HG02588 (cell line): ENCODE measurements around the gene LRP1-AS.

Experiments
- ATAC-seq: cut with Tn5 transposase; IDR thresholded peaks from one replicate; pipeline ENCODE4 v1.9.1; 2021; ENCODE audit warnings: mild to moderate bottlenecking, moderate library complexity; ENCODE audit not compliant: unreplicated experiment

The LRP1-AS gene

DNA sequence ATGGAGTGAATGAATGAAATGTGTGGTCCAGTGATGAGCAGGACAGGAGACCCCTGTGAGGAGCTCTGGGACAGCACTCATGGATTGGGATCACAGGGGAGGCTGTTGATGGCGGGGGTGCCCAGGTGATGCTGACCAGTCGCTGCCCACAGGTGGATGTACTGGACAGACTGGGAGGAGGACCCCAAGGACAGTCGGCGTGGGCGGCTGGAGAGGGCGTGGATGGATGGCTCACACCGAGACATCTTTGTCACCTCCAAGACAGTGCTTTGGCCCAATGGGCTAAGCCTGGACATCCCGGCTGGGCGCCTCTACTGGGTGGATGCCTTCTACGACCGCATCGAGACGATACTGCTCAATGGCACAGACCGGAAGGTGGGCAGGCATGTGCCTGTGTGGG, 13.3 kb upstream of the LRP1-AS start:
- ATAC-seq = no peak

DNA sequence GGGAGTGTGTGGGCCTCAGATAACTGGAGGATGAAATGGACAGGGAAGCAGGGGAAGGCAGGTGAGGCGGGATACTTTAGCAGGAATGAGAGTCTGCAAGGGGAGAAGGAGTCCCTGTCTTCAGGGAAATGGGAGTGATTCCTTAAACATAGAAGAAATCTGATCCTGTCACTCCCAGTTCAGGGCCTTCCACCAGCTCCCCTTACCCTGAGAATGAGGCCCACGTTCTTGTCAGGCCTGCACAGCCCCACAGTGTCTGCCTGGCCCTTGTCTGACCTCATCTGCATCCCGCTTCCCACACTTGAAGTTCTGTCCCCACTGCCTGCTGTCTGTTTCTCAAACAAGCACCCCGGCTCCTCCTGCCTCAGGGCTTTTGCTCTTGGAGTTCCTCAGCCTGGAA, 12.6 kb upstream of the LRP1-AS start:
- no peak for ATAC-seq

DNA sequence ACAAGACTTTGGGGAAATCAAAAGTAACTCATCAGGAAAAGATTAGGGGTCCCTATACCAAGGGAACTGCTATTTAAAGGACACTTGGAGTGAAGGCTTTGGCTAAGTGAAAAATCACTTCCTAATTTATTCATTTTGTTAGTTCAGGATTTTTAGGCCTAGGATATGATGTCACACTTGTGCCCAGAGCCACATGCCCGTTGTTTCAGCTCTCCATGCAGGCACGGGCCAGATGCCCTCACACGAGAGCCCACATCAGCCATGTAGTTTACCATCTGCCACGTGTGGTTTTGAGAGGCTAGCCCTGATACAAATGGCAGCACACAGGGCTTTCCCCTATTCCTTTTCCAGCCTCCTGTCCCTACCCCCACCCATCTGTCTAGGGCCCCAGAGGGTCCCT, 11.9 kb upstream of the LRP1-AS start:
- ATAC-seq = no peak

DNA sequence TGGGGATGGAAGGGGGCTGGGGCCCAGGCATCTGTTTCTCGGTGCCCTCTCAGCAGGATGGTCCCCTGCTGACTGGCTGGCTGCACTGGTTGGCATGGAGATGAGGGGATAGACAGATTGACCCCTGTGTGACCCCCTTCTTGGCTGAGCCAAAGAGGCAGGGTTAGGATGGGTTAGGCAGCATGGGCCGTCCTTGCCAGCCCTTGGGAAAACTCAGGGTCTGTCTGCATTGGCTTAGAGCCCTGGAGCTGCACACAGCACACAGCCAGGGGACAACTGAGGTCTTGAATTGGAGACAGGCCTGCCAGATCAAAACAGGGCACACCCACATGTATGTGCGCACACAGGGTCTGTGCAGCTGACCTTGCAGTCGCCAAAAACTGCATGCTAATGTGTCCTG, 11.2 kb upstream of the LRP1-AS start:
- no peak for ATAC-seq

DNA sequence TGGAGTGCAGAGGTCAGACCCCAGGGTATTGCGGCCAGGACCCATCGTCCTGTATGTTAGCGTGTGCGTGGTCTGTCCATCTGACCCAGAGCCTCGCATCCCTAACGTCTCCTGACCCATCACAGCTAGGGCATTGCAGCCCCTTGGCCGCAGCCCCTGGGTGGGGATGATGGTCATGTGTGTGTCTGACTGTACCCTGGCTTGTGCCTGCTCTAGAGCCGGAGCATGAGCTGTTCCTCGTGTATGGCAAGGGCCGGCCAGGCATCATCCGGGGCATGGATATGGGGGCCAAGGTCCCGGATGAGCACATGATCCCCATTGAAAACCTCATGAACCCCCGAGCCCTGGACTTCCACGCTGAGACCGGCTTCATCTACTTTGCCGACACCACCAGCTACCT, 10.8 kb upstream of the LRP1-AS start:
- ATAC-seq = no peak

DNA sequence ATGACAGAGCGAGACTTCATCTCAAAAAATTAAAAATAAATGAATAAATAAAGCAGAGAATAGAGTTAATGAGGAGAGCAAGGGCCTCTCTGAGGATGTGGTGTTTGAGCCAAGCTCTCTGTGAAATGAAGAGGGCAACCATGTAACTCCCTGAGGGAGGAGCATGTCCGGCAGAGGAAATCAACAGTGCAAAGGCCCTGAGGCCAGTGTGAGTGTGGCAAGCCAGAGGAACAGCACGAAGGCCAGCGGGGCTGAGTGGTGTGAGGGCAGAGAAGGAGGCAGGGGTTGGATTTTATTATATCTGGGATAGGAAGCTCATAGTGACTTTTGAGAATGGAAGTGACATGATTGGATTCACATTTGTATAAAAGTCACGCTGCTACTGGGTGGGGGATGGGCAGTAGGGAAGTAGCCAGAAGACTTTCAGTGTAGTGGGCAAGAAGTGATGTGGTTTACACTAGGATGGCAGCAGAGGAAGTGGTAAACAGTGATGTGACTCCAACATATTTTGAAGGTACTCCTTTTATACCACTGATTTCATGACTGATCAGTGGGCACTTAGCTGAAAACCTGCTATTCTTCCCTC, 10.3 kb upstream of the LRP1-AS start:
- no peak for ATAC-seq

DNA sequence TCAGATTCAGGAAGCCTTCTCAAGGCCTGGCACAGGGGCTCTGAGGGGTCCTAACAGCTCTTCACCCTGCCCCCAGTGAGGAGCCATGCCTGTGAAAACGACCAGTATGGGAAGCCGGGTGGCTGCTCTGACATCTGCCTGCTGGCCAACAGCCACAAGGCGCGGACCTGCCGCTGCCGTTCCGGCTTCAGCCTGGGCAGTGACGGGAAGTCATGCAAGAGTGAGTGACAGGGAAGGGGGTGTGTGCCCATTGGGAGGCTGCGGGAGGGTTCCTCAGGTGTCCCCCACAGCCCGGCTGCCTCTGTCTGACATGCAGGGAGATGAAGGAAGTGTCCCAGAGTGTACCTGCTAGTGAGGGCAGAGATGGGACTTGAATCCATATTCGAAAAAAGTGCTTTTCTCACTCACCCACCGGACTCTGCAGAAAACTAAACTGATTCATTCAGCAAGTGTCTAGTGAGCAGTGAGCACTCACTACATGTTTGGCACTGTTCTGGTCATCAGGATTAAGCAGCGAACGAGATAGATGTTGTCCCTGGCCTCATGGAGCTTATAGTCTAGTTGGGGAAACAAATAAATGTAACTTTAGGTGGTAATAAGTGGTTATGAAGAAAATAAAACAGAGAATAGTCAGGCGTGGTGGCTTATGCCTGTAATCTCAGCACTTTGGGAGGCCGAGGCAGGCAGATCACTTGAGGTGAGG, 9.4 kb upstream of the LRP1-AS start:
- no peak for ATAC-seq

DNA sequence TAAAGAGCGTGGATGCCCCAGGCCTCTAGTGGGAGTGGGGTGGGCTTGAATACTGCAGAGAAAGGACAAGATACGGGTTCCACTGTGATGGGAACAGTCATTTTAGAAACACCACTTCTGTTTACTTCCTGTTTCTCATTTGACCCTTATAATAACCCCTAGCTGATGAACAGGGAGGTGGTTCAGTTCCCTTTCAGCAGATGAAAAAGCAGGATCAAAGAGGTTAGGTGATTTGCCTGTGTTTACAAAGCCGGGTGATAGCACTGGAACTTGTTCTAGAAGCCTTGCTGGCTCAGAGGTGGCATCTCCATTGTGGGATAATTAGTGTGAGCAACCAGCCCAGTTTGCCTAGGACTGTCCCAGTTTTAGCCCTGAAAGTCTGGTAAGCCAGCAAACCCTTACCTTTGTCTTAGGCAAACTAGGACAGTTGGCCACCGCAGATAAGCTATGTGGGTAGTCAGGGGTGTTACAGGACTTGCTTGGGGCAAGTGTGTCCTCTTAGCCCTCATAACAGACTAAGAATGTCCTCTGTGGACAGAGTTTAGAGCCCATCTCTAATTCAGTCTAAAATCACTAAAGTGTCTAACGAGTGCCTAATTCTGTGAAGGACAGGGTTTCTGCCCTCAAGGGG, 7.5 kb upstream of the LRP1-AS start:
- no peak for ATAC-seq

DNA sequence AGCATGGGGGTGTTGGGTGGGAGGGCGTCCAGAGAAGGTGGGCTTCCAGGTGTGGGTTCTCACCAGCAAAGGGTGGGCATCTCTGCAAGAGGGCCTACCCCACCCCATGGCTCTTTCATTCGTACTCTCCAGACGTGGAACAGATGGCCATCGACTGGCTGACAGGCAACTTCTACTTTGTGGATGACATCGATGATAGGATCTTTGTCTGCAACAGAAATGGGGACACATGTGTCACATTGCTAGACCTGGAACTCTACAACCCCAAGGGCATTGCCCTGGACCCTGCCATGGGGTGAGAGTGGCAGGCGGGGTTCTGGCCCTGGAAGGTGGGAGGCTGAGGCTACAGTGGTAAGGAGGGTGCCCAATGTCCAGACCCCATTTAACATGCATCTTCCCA, 6.7 kb upstream of the LRP1-AS start:
- no peak for ATAC-seq

DNA sequence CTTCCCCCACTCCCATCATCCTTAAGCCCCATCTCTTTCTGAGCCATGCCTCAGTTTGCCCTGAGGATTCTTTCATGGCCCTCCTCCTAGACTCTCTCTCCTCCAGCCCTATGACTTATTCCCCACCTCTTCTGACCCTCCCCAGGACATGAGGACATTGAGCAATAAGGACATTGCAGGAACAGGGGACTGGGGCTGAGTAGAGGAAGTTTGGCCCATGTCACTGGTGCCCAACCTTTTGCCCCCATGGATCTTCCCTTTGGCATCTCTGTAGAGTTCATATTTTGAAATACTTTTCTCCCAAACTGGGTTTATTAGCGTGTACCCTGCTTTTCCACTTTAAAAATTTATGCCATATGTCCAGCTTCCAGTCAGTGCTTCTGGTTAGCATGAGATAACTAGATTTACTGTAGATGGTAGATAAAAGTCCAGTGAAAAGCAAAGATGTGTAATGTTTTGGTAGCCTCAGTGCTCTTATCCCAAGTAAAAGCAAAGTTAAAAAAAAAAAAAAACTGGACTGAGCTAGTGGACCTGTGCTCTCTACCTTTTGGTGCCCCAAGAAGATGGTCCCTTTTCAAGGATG, 6.1 kb upstream of the LRP1-AS start:
- ATAC-seq = no peak

DNA sequence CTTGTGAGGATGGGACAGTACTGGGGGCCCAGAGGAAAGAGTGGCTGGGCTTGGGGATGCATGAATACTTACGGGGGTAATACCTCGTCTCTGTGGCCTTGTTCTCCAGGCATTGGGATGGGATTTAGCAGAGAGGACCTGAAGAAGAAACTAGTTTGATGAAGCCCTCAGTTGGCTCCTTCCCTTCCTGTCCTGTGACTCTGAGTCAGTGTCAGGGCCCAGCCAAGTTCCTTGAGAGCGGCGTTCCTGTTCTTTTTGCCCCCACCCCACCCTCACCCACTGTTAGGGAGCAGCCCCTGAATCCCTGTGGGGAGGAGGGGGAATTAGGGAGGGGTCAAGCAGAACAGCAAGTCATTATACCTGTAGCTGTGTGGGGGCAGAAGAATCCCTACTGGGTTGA, 5.2 kb upstream of the LRP1-AS start:
- no peak for ATAC-seq

DNA sequence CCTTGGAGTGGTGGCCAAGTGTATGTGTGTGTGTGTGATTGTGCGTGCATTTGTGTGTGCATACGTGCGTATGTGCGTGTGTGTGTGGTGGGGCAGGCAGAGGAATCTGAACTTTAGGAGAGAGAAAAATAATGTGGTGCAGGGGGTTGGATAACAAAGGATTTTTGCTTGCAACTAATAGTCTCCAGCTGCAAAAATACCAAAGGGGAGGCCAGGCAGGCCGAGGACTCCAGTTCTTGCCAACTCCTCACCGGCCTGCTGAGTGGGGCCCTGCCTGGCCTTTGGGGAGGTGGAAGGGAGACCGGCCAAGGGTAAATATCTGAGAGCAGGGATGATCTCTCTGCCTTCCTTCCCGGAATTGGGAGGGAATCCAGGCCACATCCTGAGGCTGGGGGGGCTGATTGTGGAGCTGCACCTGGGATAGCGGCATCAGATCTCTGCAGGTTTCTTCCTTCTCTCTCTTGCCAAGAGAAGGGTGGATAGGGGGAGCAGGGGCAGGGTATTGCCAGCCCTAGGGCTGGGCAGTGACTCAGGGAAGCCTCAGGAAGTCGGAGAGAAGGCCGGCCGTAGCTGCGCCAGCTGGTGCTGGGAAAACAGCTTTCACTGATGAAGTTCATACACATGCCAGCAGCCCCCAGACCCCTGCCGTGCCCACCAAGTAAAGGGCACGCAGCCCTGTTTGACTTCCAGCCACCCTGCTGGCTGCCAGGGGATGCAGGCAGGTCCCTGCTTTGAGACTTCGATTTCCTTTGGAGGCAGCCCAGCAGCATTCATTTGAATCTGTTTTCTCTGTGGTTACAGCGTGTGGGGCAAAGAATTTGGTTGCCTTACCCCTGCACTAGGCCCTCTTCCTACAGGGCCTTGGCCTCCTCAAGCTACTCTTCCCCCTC, 4.6 kb upstream of the LRP1-AS start:
- ATAC-seq = no peak

DNA sequence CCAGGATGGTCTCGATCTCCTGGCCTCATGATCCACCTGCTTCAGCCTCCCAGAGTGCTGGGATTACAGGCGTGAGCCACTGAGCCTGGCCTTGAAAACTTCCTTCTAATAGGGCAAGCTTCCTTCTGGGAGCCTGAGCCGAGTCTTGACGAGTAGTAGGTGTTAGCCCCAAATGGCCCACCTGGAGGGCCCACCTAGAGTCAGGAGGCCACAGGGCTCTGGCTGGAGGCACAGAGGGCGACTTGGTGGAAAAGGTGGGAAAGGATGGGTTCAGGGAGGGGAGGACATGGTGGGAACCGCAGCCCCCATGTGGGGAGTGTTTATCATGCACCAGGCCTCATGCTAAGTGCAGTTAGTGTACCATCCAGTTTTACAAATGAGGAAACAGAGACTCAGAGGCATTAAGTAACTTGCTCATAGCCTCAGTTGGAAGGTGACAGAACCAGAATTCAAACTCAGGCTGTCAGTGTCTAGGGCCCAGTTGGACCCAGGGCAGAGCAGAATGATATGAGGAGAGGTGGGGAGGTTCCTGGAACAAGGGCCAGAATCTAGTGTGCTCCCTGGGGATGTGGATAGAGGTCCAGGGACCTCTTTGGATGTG, 3.1 kb upstream of the LRP1-AS start:
- no peak for ATAC-seq

DNA sequence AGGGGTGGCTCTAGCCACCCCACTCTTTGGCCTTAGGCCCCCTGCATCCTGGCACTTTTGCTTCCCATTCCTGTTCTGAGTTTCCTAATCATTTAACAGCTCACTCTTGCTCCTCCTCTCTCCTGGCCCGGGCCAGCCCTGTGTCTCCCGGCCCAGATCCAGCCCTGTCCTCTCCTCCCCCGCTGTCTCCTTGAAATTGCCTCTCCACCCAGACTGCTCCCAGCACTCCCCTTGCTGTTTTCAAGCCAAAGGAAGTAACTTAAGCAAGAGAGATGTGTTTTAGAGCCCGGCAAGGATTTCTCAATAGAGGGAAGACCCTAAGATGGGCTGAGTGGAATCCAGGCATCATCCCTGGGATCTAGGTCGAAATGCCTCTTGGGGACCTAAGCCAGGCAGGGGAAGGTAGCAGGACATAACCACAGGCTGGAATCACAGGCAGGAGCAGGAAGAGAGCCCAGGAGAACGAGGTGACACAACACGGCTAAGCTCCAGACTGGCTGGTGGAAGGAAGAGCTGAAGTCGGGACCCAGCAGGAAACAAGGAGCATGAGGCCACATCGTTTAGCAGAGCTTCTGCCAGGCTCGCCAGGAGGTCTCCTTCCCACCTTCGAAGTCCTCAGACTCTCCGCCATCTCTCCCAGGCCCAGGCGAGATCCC, 2.0 kb upstream of the LRP1-AS start:
- ATAC-seq = no peak

DNA sequence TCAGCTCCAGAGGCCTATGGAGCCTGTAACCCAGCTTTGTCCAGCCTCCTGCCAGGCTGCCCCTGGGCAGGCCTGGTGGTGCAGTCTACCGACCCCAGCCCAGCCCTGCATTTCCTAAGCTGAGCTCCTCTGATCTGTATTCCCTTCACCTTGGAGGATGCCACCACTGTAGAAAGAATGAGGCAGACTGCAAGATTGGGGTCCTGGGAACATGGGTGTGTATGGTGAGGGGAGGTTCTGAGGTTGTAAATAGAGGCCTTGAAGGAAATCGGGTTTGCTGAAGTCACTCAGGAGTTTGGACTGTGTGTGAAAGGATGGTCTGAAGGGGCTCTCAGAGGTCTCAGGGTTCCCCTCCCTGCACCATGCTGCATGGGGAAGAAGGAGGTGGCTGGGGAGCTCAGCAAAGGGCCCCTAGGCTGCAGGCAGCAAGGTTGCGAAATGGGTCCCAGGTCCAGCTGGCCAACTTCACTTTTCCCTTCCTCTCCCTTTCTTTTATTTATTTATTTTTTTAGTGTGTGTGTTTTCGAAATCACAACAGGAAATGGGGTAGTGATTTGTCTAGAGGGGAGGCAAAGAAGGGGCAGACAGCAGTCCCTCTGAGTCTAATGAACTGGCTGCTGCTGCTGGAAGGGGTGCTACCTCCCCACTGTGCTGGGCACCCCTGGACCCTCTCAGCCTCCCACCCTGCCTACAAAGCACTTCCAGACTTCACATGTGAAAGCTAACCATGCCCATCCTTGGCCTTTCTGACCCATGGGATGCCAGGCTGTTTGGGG, 1.2 kb upstream of the LRP1-AS start:
- no peak for ATAC-seq

DNA sequence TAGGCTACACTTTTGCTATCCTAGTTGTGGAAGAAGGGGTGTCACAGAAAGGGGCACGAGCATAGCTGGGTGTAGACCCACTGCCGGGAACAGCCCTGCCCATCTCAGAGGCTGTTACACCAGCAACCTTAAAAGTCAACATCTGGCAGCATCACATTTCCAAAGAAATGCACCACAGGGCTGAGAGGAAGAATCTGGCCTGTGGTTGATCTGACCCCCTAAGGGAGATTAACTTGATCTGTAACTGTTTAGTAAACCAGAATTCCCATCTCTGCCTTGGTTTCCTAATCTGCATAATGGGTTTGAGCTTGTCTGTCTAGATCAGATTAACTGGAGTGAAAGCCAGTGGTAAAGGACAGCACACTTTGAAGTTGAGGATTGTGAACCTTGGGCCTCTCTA, 1.3 kb downstream of the LRP1-AS start:
- ATAC-seq = no peak

DNA sequence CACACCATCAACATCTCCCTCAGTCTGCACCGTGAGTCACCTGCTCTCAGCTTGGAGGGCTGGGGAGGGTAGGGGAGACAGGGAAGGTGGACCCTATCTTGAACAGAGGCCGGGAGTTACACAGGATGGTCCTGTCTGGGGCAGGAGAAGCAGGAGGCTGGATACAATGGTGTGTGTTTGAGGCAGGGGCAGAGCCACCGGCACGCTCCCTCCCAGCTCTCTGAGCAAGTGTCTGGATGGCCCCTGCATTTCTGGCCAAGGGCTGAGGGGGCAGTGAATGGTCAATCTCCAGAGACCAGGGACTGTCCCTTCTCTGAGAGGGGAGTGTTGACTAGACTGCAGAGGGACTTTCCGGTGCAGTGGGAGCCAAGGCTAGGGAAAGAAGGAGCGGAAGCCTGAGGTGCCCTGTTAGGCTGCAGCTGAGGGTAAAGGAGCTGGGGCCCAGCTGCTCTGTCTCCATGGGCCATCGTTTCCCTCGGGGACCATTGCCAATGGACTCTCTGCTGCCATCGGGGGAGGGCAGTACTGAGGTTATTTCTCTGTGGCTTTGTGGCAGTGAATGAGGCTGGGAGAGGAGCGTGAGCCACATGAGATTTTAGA, 1.9 kb downstream of the LRP1-AS start:
- ATAC-seq = no peak

DNA sequence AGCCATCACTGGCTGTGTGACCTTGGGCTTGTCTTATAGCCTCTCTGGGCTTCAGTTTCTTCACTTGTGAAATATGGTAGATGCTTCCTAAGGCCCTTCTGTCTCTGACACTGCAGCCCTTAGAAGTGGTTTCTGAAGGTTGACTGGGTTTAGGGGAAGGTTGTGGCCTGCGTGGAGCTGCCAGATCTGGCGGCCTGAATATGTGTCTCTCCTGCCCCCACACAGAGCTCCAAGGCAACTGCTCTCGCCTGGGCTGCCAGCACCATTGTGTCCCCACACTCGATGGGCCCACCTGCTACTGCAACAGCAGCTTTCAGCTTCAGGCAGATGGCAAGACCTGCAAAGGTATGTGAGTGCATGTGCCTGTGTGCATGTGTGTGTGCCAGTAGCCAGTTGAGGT, 4.0 kb downstream of the LRP1-AS start:
- ATAC-seq = no peak

DNA sequence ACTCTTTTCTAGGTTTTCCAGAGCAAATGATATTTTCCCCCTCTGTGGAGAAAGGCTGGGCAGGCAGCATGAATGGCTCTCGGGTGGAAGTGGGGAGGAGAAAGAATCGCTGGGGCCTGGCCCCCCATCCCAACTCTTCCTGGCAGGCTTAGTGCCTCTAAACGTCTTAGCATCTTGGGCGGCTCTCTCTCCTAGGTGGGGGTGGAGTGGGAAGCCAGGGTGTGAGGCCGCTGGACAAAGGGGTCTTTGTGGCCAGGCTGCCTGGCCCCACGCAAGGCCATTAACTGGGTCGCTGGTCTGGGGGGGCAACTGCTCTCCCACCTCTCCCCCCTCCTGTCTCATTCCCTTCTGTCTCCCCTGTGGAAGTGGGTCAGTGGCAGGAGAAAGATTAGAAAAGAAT, 4.7 kb downstream of the LRP1-AS start:
- ATAC-seq = no peak
